Measurements from ENCODE around the gene NFYC. TPM values are rescaled to one million over a fixed set of nuclear protein-coding genes. Genes with fewer than 3 reads are reported as not detected.

The NFYC gene
- total RNA-seq, 1 donor from 2014 or later, result 31.8 TPM

- no peak for FAIRE-seq
- no peak for DNase-seq (ENCODE audit: low spot score in 2 of 2)
Measured at GRCh38 chr1:40734882-40735628, 43.6 kb downstream of the NFYC start.

DNA sequence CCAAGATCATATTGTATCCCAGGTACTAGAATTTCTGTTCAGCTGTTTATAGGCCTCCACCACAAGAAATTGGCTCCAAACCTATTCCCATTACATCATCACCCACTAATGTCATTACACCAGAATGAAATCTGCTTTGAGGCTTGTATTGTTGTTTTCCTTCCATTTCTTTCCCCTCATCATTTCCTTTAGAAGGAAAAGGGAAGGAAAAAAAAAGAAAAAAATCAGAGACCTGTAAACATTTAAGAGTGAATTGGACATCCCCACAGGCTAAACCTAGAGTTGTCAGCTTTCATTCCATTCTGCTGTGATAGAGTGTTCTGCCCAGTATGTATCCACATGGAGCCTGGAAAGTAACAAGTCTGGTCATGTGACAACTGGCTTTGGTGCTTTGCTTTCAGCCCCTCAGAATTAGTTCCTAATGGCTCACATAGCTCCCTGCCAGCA lies 44.6 kb downstream of the NFYC start:
- DNase-seq (ENCODE audit: low spot score in 2 of 2) (no peak), FAIRE-seq (no peak)

GRCh38 chr1:40738831-40739230 lies 47.3 kb downstream of the NFYC start:
- DNase-seq (ENCODE audit: low spot score in 2 of 2) (no peak), FAIRE-seq (no peak)

GRCh38 chr1:40739455-40740008 lies 48.0 kb downstream of the NFYC start:
- no peak for FAIRE-seq

GRCh38 chr1:40740039-40740996 lies 48.8 kb downstream of the NFYC start:
- FAIRE-seq, result no peak
- DNase-seq (ENCODE audit: low spot score in 2 of 2), result no peak

More at GRCh38 chr1:40739455-40740008, 48.0 kb downstream of the NFYC start:
- no peak for DNase-seq (ENCODE audit: low spot score in 2 of 2)

- no peak for FAIRE-seq
- no peak for DNase-seq (ENCODE audit: low spot score in 2 of 2)
Measured at GRCh38 chr1:40740997-40741736, 49.7 kb downstream of the NFYC start.

DNA sequence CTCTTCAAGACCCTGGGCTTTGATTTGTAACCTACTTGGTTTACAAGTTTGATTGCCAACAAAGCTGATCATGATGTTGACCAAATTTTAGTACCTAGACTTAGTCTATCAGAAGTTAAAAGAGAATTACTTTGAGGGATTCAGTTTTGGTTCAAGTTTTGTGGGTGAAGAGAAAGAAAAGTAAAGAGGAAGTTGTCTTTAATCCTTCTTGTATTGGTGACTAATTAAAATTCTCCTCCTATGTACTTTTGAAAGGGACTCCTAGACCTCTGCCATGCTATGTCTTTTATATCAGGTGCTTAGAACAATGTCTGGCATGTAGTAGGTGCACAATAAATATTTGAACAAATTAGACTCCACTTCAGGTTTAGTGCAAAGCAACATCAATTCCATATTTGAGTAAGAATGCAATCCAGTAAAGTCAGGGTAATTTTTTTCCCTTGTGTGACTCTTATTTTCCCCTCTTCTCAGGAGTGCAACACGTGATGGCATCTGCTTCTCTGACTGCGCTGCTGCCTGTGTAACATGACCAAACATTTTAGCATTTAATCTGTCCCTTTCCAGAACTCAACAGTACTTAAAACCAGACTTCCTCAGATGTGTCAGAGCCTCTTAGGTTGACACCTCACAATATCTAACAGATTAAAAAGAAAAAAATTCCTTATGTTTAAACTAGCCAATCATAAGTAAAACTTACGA lies 51.0 kb downstream of the NFYC start:
- DNase-seq (ENCODE audit: low spot score in 2 of 2), result no peak
- no peak for FAIRE-seq

- no peak for DNase-seq (ENCODE audit: low spot score in 2 of 2)
- FAIRE-seq, result no peak
Measured at GRCh38 chr1:40743452-40743851, 51.9 kb downstream of the NFYC start.

- no peak for DNase-seq (ENCODE audit: low spot score in 2 of 2)
- no peak for FAIRE-seq
Measured at GRCh38 chr1:40743860-40744259, 52.4 kb downstream of the NFYC start.

GRCh38 chr1:40745176-40745575 lies 53.7 kb downstream of the NFYC start:
- FAIRE-seq (no peak), DNase-seq (ENCODE audit: low spot score in 2 of 2) (no peak)

GRCh38 chr1:40746344-40747090 lies 55.0 kb downstream of the NFYC start:
- DNase-seq (ENCODE audit: low spot score in 2 of 2) (no peak), FAIRE-seq (no peak)

DNA sequence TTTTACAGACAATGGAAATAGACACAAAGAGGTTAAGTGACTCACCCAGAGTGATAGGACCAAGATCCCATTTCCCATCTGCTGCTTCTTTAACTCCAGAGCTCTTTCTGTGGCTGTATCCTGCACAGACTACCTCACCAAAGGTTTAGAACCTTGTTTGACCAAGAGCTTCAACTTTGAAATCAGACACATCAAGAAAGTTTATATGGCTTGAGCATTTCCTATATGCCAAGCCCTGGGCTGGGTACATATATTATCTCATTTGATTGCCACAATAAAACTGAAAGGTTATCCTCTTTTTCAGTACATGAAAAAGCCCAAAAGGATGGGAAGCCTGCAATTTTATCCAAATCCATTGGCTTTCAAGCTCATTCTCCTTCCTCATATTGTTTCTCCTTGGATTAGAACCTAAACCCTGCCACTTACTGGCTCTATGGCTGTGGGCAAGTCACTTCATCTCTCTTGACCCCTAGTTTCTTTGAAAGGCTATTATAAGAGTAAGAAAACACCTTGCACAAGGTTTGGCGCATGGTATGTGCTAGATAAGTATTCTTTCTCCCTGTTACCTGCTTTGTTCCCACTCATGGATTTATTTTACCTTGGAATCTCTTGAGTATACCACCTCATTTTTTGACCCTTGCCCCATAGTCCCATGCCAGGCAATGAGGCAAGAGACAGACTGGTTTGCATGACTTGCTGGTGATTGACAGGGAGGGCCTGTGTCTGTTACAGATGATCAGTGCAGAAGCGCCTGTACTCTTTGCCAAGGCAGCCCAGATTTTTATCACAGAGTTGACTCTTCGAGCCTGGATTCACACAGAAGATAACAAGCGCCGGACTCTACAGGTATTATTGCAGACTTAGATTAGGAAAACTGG lies 57.6 kb downstream of the NFYC start:
- no peak for FAIRE-seq
- DNase-seq (ENCODE audit: low spot score in 2 of 2), result no peak

DNA sequence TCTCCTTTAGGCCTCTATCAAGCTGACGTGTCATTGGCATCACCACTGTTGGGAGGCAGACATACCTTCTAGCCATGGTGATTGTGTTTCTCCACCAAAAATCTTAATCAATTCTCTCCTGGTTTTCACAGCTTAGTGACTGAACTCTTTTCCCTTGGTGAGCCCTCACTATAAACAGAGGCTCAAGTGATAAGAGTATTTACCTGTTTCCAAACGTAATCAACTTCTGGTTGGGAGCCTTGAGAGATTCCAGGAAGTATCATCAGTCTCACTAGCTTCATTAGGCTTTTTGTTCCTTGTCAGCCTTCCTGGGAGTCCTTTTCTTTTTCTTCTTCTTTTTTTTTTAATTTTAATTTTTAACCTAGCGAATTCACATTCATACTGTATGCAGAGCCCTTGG lies 58.3 kb downstream of the NFYC start:
- no peak for FAIRE-seq
- DNase-seq (ENCODE audit: low spot score in 2 of 2), result no peak

GRCh38 chr1:40750451-40750908 lies 59.0 kb downstream of the NFYC start:
- DNase-seq (ENCODE audit: low spot score in 2 of 2) (no peak), FAIRE-seq (no peak)

GRCh38 chr1:40751802-40752201 lies 60.3 kb downstream of the NFYC start:
- FAIRE-seq (no peak), DNase-seq (ENCODE audit: low spot score in 2 of 2) (no peak)

GRCh38 chr1:40753142-40753882 lies 61.8 kb downstream of the NFYC start:
- no peak for FAIRE-seq

GRCh38 chr1:40754201-40754600 lies 62.7 kb downstream of the NFYC start:
- no peak for FAIRE-seq
- no peak for DNase-seq (ENCODE audit: low spot score in 2 of 2)

More at GRCh38 chr1:40753142-40753882, 61.8 kb downstream of the NFYC start:
- DNase-seq (ENCODE audit: low spot score in 2 of 2), result no peak
